Measurements from ENCODE around the gene KLRC2.
"Not testable (repeated sequence)": the region's sequence is repeated elsewhere in the genome, so short reads cannot be mapped to it uniquely, and the experiment has no call there.

KLRC2 gene

GRCh38 chr12:10406725-10407124 is 29.1 kb downstream of the KLRC2 start:
- DNase-seq (ENCODE audit: low read depth in 3 of 3, low spot score in 1 of 3), result no peak

GRCh38 chr12:10405294-10405693 is 30.5 kb downstream of the KLRC2 start:
- DNase-seq (ENCODE audit: low read depth in 3 of 3, low spot score in 1 of 3), result no peak

GRCh38 chr12:10404798-10405197 is 31.0 kb downstream of the KLRC2 start:
- no peak for DNase-seq (ENCODE audit: low read depth in 3 of 3, low spot score in 1 of 3)

- DNase-seq (ENCODE audit: low read depth in 3 of 3, low spot score in 1 of 3), result no peak
Observed at GRCh38 chr12:10400829-10401228, 35.0 kb downstream of the KLRC2 start.

- no peak for DNase-seq (ENCODE audit: low read depth in 3 of 3, low spot score in 1 of 3)
Observed at GRCh38 chr12:10398168-10398567, 37.6 kb downstream of the KLRC2 start.

GRCh38 chr12:10397296-10397695 is 38.5 kb downstream of the KLRC2 start:
- no peak for DNase-seq (ENCODE audit: low read depth in 3 of 3, low spot score in 1 of 3)

- not testable (repeated sequence) for DNase-seq (ENCODE audit: low read depth in 3 of 3, low spot score in 1 of 3)
Observed at GRCh38 chr12:10396176-10396575, 39.6 kb downstream of the KLRC2 start.

- no peak for DNase-seq (ENCODE audit: low read depth in 3 of 3, low spot score in 1 of 3)
Observed at GRCh38 chr12:10395390-10395998, 40.3 kb downstream of the KLRC2 start.

GRCh38 chr12:10394531-10395152 is 41.2 kb downstream of the KLRC2 start:
- DNase-seq (ENCODE audit: low read depth in 3 of 3, low spot score in 1 of 3), result not testable (repeated sequence)

GRCh38 chr12:10393291-10393690 is 42.5 kb downstream of the KLRC2 start:
- no peak for DNase-seq (ENCODE audit: low read depth in 3 of 3, low spot score in 1 of 3)

- no peak for DNase-seq (ENCODE audit: low read depth in 3 of 3, low spot score in 1 of 3)
Observed at GRCh38 chr12:10392394-10392930, 43.3 kb downstream of the KLRC2 start.

- DNase-seq (ENCODE audit: low read depth in 3 of 3, low spot score in 1 of 3), result not testable (repeated sequence)
Observed at GRCh38 chr12:10390991-10391390, 44.8 kb downstream of the KLRC2 start.

- no peak for DNase-seq (ENCODE audit: low read depth in 3 of 3, low spot score in 1 of 3)
Observed at GRCh38 chr12:10389904-10390303, 45.9 kb downstream of the KLRC2 start, which contains the start of gene KLRK1. Gene KLRK1 (minus strand): TSS chr12:10390041. CDS start chr12:10388810, 1,231 bp downstream.

- no peak for DNase-seq (ENCODE audit: low read depth in 3 of 3, low spot score in 1 of 3)
Observed at GRCh38 chr12:10388624-10389413, 47.0 kb downstream of the KLRC2 start.

- not testable (repeated sequence) for DNase-seq (ENCODE audit: low read depth in 3 of 3, low spot score in 1 of 3)
Observed at GRCh38 chr12:10387498-10387897, 48.3 kb downstream of the KLRC2 start.

GRCh38 chr12:10386857-10387256 is 49.0 kb downstream of the KLRC2 start:
- no peak for DNase-seq (ENCODE audit: low read depth in 3 of 3, low spot score in 1 of 3)

GRCh38 chr12:10385166-10385613 is 50.6 kb downstream of the KLRC2 start:
- no peak for DNase-seq (ENCODE audit: low read depth in 3 of 3, low spot score in 1 of 3)

- no peak for DNase-seq (ENCODE audit: low read depth in 3 of 3, low spot score in 1 of 3)
Observed at GRCh38 chr12:10384191-10384590, 51.6 kb downstream of the KLRC2 start.

GRCh38 chr12:10381928-10382628 is 53.7 kb downstream of the KLRC2 start:
- DNase-seq (ENCODE audit: low read depth in 3 of 3, low spot score in 1 of 3), result no peak
